Osteocyte (in vitro differentiated cells): ENCODE measurements around the gene STIM2. TPM values are rescaled to one million over a fixed set of nuclear protein-coding genes. Genes with fewer than 3 reads are reported as not detected.

Experiments
- DNase-seq: peaks from one replicate; pipeline ENCODE4 v3.0.0; 2021; ENCODE audit warnings: mixed read lengths; ENCODE audit not compliant: unreplicated experiment; ENCODE audit errors: extremely low spot score
- H3K27ac Mint-ChIP-seq: one replicate; pipeline ENCODE4 v1.8.0; 2021; ENCODE audit warnings: mild to moderate bottlenecking, mixed read lengths; ENCODE audit not compliant: unreplicated experiment
- H3K27me3 Mint-ChIP-seq: one replicate; pipeline ENCODE4 v1.8.0; 2021; ENCODE audit warnings: mixed read lengths; ENCODE audit not compliant: unreplicated experiment
- H3K36me3 Mint-ChIP-seq: one replicate; pipeline ENCODE4 v1.8.0; 2021; ENCODE audit warnings: mixed read lengths; ENCODE audit not compliant: unreplicated experiment
- H3K4me1 Mint-ChIP-seq: one replicate; pipeline ENCODE4 v1.8.0; 2021; ENCODE audit warnings: mixed read lengths; ENCODE audit not compliant: unreplicated experiment
- H3K4me3 Mint-ChIP-seq: one replicate; pipeline ENCODE4 v1.8.0; 2021; ENCODE audit warnings: mild to moderate bottlenecking, moderate library complexity, mixed read lengths; ENCODE audit not compliant: unreplicated experiment
- H3K9me3 Mint-ChIP-seq: one replicate; pipeline ENCODE4 v1.8.0; 2021; ENCODE audit warnings: mixed read lengths; ENCODE audit not compliant: unreplicated experiment
- total RNA-seq: library from RNA; stranded (reverse); gene quantifications from 2 replicates; pipeline ENCODE4 v1.2.1, GENCODE V29; 2021
- TF ChIP-seq, protein P1 (sequence below): fragments of 200-600 bp; sonication (generic); IDR thresholded peaks from 2 replicates; pipeline ENCODE4 v1.5.0; 2021; ENCODE audit warnings: antibody characterized with exemption, mild to moderate bottlenecking, moderate library complexity

STIM2 gene
- total RNA-seq, 1 donor from 2014 or later: 14.1 TPM

DNA sequence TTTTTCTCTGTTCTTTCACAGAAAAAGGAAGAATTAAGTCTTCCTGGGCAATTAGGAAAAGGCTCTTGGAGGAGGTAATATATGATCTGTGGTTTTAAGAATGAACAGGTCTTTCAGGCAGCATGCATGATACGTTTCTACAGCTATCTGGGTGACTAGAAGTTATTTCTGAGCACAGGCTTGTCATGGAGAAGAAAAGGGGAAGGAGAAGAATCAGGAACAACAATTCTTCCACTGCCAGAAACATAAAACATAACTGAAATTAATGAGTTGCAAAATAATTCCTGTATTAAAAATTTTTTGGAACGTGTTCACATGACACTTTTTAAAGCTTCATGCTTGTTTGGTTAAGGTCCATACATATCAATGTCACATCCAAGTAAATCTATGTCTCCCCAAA lies 17.7 kb upstream of the STIM2 start:
- Mint-ChIP-seq H3K4me1 (peaks cover 10% of the 10 kb centered on the region), H3K9me3 (no peaks in the 10 kb centered on the region)

DNA sequence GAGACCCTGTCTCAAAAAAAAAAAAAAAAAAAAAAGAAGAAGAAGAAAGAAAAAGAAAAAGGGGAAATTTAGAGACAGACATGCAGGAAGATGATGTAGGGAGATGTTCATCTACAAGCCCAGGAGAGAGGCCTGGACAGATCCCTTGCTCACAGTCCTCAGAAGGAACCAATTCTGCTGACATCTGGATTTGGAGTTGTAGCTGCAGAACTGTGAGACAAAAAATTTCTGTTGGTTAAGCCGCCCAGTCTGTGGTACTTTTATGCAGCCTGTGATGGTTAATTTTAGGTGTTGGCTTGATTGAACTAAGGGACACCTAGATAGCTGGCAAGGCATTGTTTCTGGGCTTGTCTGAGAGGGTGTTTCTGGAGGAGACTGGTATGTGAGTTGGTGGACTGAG lies 10.1 kb upstream of the STIM2 start:
- no peaks in the 10 kb centered on the region for H3K36me3 Mint-ChIP-seq
- H3K9me3 Mint-ChIP-seq: no peaks in the 10 kb centered on the region
- H3K4me3 Mint-ChIP-seq: no peak overlapping the region
- TF ChIP-seq, protein P1, sequence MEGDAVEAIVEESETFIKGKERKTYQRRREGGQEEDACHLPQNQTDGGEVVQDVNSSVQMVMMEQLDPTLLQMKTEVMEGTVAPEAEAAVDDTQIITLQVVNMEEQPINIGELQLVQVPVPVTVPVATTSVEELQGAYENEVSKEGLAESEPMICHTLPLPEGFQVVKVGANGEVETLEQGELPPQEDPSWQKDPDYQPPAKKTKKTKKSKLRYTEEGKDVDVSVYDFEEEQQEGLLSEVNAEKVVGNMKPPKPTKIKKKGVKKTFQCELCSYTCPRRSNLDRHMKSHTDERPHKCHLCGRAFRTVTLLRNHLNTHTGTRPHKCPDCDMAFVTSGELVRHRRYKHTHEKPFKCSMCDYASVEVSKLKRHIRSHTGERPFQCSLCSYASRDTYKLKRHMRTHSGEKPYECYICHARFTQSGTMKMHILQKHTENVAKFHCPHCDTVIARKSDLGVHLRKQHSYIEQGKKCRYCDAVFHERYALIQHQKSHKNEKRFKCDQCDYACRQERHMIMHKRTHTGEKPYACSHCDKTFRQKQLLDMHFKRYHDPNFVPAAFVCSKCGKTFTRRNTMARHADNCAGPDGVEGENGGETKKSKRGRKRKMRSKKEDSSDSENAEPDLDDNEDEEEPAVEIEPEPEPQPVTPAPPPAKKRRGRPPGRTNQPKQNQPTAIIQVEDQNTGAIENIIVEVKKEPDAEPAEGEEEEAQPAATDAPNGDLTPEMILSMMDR: no peak
- H3K27me3 Mint-ChIP-seq: peaks cover 3% of the 10 kb centered on the region
- H3K27ac Mint-ChIP-seq: no peak overlapping the region
- no peak for DNase-seq
- no peaks in the 10 kb centered on the region for H3K4me1 Mint-ChIP-seq

More for the DNA sequence above, 17.7 kb upstream of the STIM2 start:
- peaks cover 15% of the 10 kb centered on the region for H3K27me3 Mint-ChIP-seq
- DNase-seq: no peak
- TF ChIP-seq, protein P1: no peak
- peaks cover 3% of the 10 kb centered on the region for H3K36me3 Mint-ChIP-seq
- no peak overlapping the region for H3K27ac Mint-ChIP-seq
- H3K4me3 Mint-ChIP-seq: no peak overlapping the region

DNA sequence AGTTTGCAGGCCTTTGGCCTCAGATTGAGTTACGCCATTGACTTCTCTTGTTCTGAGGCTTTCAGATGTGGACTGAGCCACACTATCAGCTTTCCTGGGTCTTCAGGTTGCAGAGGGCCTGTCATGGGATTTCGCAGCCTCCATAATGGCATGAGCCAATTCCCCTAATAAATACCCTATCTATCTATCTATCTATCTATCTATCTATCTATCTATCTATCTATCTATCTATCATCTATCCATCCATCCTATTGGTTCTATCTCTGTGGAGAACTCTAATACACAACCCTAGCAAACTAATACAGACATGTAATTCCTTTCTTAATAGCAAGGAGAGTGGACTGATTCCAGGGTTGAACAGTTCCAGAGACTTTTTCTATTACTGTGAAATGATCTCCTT lies 9.5 kb upstream of the STIM2 start:
- no peaks in the 10 kb centered on the region for H3K4me1 Mint-ChIP-seq

DNA sequence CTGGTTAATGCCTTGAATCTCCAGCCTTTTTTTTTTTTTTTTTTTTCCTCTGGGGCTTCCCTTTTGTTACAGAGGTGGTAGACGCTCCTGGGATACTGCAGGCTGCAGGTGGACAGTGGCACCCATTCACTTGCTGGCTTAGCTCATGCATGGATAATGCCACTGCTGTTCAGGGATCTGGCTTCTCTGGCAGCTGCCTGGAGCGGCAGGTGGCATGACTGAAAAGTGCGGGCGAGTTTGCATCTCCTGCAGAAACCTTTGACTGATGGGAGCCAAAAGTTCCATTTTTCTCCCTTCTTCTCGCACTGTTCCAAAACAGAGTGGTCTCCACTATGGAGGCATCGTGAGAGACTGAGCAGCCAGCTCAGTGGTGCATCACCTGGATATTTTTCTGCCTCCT lies 5.9 kb upstream of the STIM2 start:
- no peak for DNase-seq
- H3K27ac Mint-ChIP-seq: no peak overlapping the region
- H3K4me3 Mint-ChIP-seq: no peak overlapping the region
- TF ChIP-seq, protein P1: no peak
- H3K27me3 Mint-ChIP-seq: peaks cover 3% of the 10 kb centered on the region
- H3K4me1 Mint-ChIP-seq: peaks cover 19% of the 10 kb centered on the region
- no peaks in the 10 kb centered on the region for H3K9me3 Mint-ChIP-seq
- no peaks in the 10 kb centered on the region for H3K36me3 Mint-ChIP-seq

More for the DNA sequence above, 9.5 kb upstream of the STIM2 start:
- Mint-ChIP-seq H3K27me3 (peaks cover 3% of the 10 kb centered on the region), H3K36me3 (no peaks in the 10 kb centered on the region), H3K27ac (no peak overlapping the region), H3K9me3 (no peaks in the 10 kb centered on the region), H3K4me3 (no peak overlapping the region)
- TF ChIP-seq, protein P1: no peak
- no peak for DNase-seq

DNA sequence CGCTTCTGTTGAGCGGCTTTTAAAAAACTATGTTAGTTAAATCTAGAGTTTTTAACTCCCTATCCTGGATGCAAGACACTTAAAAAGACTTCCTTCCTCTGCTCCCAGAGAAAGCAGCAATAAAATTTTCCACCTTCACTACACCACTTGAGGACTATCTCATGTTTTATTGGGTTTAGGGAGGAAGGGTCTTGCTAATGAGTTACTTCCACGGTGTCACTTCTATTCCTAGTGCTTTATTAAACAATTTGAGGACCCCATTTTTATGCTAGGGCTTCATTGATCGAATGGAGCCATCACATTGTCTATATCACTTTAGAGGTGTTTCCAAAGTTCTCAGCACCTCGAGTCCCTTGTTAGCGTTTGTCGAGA lies 3.7 kb upstream of the STIM2 start:
- Mint-ChIP-seq H3K36me3 (no peaks in the 10 kb centered on the region), H3K9me3 (no peaks in the 10 kb centered on the region)
- TF ChIP-seq, protein P1: no peak

More for the DNA sequence above, 3.7 kb upstream of the STIM2 start:
- H3K27ac Mint-ChIP-seq: peak overlapping the region; percentile 80
- DNase-seq: no peak
- H3K4me3 Mint-ChIP-seq: peak overlapping the region; percentile 82
- H3K4me1 Mint-ChIP-seq: peaks cover 28% of the 10 kb centered on the region
- H3K27me3 Mint-ChIP-seq: peaks cover 3% of the 10 kb centered on the region
